HG02970 (cell line): ENCODE results near the gene PABPN1L.

ENCODE experiments used
- ATAC-seq: cut with Tn5 transposase; IDR thresholded peaks from one replicate; pipeline ENCODE4 v1.9.1; 2021; ENCODE audit warnings: mild to moderate bottlenecking, moderate library complexity, moderate number of reproducible peaks; ENCODE audit not compliant: unreplicated experiment, low FRiP score

PABPN1L gene

GRCh38 chr16:88816736-88817535 is 49.5 kb downstream of the PABPN1L start:
- no peak for ATAC-seq

- ATAC-seq: no peak
Measured at GRCh38 chr16:88815901-88816589, 50.4 kb downstream of the PABPN1L start.

- no peak for ATAC-seq
Measured at GRCh38 chr16:88815227-88815626, 51.2 kb downstream of the PABPN1L start.

GRCh38 chr16:88814144-88814502 is 52.3 kb downstream of the PABPN1L start:
- ATAC-seq: no peak
